ES-I3 (cell line): Measurements from ENCODE around the gene TMEM106A.
"Not testable (repeated sequence)": the region's sequence is repeated elsewhere in the genome, so short reads cannot be mapped to it uniquely, and the experiment has no call there.

Source experiments
- H3K36me3 ChIP-seq: 2 replicates; pipeline ENCODE4 v1.6.1; 2013; ENCODE audit warnings: mild to moderate bottlenecking, low read length, control low read depth, moderate library complexity; ENCODE audit not compliant: insufficient read depth
- H3K4me1 ChIP-seq: 2 replicates; pipeline ENCODE4 v1.6.1; 2013; ENCODE audit warnings: mild to moderate bottlenecking, control low read depth, low read length; ENCODE audit not compliant: insufficient read depth
- H3K9ac ChIP-seq: 2 replicates; pipeline ENCODE4 v1.6.1; 2013; ENCODE audit warnings: low read depth, mild to moderate bottlenecking, low read length, moderate library complexity
- H3K9me3 ChIP-seq: 2 replicates; pipeline ENCODE4 v1.6.1; 2013; ENCODE audit warnings: mild to moderate bottlenecking, low read length, moderate library complexity; ENCODE audit not compliant: control insufficient read depth, insufficient read depth

The TMEM106A gene

DNA sequence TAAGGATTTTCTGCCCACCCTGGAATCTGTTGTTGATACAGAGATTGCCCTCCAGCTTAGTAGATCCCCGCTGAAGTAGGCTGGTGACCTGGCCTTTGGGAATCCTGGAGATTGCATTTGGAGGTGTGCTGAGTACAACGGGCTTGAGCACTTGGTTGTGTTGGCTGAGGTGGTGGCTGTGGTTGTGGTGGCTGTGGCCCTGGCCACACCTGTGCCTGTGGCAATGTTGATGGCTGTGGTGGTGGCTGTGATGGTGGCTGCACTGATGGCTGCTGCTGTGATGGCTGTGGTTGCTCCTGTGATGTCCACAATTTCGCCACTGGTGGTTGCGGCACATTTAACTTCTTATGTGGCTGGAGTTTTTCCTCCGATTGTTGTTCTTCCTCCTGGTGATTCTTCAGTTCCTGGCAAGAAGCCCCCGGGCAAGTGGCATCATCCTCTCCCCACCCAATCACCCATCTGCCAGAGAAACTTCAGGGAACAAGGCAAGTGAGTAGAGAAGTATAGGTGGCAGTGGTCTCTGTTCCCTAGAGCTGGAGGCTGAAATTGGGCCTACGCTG lies 12.6 kb downstream of the TMEM106A start:
- Histone ChIP-seq H3K36me3 (no peaks in the 10 kb centered on the region), H3K9ac (no peak overlapping the region), H3K4me1 (no peaks in the 10 kb centered on the region), H3K9me3 (no peaks in the 10 kb centered on the region)

DNA sequence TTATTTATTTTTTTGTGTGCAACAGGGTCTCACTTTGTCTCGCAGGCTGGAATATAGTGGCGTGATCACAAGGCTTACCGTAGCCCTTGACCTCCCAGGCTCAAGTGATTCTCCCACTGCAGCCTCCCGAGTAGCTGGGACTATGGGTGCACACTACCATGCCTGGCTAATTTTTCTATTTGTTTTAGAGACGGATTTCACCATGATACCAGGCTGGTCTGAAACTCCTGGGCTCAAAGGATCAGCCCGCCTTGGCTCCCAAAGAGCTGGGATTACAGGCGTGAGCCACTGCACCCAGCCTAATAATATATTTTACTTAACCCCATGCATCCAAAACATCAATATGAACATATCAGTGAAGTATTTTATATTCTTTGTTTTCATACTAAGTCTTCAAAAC lies 14.7 kb downstream of the TMEM106A start:
- Histone ChIP-seq H3K36me3 (no peaks in the 10 kb centered on the region), H3K9me3 (no peaks in the 10 kb centered on the region), H3K9ac (no peak overlapping the region), H3K4me1 (no peaks in the 10 kb centered on the region)

DNA sequence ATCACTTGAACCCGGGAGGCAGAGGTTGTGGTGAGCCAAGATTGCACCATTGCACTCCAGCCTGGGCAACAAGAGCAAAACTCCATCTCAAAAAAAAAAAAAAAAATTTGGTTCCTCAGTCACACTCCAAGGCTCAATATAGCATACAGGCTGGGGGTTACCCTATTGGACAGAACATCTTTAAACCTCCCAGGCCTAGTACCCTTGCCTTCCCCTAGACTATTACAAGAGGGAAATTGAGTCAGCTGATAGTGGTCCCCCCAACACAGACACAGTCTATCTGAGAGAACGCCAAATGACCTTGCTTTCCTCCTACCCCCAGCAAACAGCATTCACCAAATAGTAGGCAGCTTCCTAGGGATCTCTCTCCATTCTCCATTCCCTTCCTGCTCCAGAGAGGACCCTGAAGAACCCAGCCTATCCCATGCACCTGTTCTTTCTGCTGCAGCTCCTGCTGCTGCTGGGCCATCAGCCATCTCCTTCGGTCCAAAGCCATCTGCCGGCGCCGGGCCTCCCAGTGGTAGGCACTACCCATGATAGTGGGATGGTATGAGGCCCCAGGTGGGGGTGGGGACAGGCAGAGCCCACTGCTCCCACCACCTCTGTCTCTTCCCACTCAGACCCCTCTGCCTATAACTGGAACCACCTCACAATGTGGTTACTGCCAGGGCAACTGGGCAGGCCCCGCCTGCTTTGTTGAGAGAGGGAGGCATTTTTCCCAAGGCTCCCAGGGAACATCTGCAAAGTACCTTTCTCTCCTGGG lies 16.5 kb downstream of the TMEM106A start, which contains the start of gene CCDC200:
CCDC200 (minus strand) TSS at position 604 of the 763 bp plus-strand sequence; CDS start at position 535, 69 bp downstream.
- H3K36me3 ChIP-seq, result not testable (repeated sequence)

DNA sequence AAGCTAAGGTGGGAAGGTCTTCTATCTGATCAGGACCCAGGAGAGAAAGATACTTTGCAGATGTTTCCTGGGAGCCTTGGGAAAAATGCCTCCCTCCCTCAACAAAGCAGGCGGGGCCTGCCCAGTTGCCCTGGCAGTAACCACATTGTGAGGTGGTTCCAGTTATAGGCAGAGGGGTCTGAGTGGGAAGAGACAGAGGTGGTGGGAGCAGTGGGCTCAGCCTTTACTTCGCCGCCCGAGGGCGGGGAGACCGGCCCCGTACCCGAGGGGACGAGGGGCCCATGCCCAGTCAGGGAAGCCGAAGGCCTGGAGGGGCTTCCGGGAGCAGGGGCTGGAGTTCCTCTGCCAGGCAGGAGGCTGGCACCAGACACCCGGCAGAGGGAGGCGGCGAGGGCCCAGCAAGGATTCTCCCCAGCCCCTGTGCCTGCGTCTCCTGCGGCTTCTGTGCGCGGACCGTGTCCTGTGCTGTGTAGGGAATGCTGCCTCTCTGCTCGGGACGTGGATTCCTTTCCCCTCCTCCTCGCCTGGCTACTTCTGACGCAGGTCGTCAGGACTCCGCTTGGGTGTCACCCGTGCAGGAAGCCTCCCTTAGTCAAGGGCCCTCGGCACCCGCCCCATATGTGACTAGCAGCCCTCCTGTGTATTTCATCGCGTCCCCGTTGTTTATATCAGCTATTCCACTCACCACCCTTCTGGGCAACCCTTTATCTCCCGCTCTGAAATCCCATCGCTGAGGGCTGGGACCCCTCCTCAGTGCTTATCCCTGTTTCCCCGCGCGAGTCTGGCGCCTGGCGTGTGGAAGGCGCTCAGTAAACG lies 19.7 kb downstream of the TMEM106A start:
- H3K4me1 ChIP-seq, result not testable (repeated sequence)
- peak overlapping the region; percentile 51 for H3K9ac ChIP-seq

More for the DNA sequence above, 16.5 kb downstream of the TMEM106A start, which contains the start of gene CCDC200:
- H3K4me1 ChIP-seq, H3K9ac ChIP-seq, H3K9me3 ChIP-seq: not testable (repeated sequence)

DNA sequence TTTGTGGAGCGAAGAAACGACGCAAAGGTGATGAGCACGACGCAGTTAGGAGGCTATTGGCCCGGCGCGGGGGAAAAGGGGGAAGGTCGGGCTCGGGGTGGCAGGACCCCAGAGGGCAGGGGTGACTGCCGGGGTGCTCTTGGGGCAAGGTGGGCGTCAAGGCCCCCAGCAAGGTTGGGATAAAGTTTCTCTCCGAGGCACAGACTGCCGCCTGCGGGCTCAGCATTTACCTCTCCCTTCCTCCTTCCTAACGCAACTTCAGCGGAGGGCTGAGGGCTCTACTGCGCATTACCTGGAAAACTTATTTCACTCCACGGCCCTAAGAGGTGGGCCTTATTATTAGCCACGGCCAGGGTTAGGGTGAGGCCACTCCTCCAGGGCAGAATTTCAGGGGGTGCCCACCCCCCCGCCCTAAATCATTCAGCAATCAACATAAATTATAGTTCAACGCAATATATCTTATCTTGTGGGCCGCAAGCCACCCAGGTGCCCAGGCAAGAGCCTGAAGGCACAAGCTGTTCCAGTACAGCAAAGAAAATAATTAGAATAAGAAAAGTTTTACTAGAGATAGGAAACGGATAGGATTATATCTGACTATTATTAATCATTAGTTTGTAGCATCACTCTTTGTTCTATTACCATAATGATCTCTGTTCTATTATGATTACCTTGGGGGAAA lies 20.5 kb downstream of the TMEM106A start:
- not testable (repeated sequence) for H3K9me3 ChIP-seq, H3K4me1 ChIP-seq, H3K36me3 ChIP-seq
- H3K9ac ChIP-seq, result peak overlapping the region; percentile 51

More for the DNA sequence above, 19.7 kb downstream of the TMEM106A start:
- not testable (repeated sequence) for H3K36me3 ChIP-seq, H3K9me3 ChIP-seq

DNA sequence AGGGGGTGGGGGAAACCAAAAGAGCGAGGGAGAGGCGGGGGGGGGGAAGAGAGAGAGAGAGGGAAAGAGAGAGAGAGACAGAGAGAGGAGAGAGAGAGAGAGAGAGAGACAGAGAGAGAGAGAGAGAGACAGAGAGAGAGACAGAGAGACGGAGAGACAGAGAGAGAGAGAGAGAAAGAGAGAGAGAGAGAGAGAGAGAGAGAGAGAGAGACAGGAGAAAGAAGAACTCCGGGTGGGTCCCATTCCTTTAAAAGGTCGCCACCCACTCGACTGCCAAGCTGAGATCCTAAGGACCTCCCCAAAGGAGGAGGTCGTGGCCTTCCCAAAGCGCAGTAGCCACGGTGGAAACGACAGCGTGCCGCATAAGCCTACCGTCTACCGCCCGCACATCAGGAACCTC lies 21.6 kb downstream of the TMEM106A start:
- H3K9ac ChIP-seq, H3K36me3 ChIP-seq, H3K9me3 ChIP-seq, H3K4me1 ChIP-seq: not testable (repeated sequence)

DNA sequence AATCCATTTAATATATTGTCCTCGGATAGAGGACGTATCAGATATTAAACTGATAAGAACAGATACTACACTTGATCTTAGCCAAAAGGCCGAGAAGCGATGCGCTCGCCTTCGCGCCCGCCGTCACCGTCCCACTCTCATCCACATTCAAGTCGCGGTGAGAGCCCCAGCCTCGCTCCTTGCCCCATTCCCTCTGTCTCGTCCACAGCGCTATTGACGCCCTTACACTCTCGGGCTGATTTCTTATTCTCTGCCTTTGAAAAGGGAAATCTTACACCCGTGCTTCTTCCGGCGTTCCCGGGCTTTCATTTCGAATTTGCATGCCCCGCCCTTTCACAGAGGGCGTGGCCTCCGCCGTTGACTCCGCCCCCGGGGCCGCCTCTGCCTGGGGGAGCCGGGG lies 22.2 kb downstream of the TMEM106A start, which contains the start of gene RNU2-1:
RNU2-1 (minus strand) TSS at position 101 of the 400 bp plus-strand sequence.
- H3K36me3 ChIP-seq, H3K9me3 ChIP-seq, H3K9ac ChIP-seq, H3K4me1 ChIP-seq: not testable (repeated sequence)

DNA sequence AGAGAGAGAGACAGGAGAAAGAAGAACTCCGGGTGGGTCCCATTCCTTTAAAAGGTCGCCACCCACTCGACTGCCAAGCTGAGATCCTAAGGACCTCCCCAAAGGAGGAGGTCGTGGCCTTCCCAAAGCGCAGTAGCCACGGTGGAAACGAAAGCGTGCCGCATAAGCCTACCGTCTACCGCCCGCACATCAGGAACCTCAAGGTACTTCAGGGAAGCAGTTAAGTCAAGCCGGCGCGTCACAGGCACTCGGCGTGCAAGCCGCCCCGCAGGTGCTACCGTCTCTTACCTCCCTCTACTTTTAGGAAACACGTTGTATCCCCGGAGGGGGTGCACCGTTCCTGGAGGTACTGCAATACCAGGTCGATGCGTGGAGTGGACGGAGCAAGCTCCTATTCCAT lies 27.9 kb downstream of the TMEM106A start:
- not testable (repeated sequence) for H3K36me3 ChIP-seq, H3K9me3 ChIP-seq, H3K4me1 ChIP-seq, H3K9ac ChIP-seq

DNA sequence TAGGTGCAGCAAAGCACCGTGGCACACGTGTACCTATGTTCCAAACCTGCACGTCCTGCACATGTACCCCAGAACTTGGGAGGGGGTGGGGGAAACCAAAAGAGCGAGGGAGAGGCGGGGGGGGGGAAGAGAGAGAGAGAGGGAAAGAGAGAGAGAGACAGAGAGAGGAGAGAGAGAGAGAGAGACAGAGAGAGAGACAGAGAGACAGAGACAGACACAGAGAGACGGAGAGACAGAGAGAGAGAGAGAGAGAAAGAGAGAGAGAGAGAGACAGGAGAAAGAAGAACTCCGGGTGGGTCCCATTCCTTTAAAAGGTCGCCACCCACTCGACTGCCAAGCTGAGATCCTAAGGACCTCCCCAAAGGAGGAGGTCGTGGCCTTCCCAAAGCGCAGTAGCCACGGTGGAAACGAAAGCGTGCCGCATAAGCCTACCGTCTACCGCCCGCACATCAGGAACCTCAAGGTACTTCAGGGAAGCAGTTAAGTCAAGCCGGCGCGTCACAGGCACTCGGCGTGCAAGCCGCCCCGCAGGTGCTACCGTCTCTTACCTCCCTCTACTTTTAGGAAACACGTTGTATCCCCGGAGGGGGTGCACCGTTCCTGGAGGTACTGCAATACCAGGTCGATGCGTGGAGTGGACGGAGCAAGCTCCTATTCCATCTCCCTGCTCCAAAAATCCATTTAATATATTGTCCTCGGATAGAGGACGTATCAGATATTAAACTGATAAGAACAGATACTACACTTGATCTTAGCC lies 29.1 kb downstream of the TMEM106A start:
- H3K36me3 ChIP-seq, H3K9me3 ChIP-seq, H3K4me1 ChIP-seq, H3K9ac ChIP-seq: not testable (repeated sequence)

DNA sequence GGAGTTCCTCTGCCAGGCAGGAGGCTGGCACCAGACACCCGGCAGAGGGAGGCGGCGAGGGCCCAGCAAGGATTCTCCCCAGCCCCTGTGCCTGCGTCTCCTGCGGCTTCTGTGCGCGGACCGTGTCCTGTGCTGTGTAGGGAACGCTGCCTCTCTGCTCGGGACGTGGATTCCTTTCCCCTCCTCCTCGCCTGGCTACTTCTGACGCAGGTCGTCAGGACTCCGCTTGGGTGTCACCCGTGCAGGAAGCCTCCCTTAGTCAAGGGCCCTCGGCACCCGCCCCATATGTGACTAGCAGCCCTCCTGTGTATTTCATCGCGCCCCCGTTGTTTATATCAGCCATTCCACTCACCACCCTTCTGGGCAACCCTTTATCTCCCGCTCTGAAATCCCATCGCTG lies 34.8 kb downstream of the TMEM106A start:
- H3K9me3 ChIP-seq, H3K36me3 ChIP-seq, H3K4me1 ChIP-seq: not testable (repeated sequence)

More for the DNA sequence above, 34.8 kb downstream of the TMEM106A start:
- H3K9ac ChIP-seq, result not testable (repeated sequence)
